ENCODE results near the gene KRTAP2-1.
"Not testable (repeated sequence)": the region's sequence is repeated elsewhere in the genome, so short reads cannot be mapped to it uniquely, and the experiment has no call there.

Gene KRTAP2-1

GRCh38 chr17:41001795-41002194, 45.3 kb downstream of the KRTAP2-1 start:
- no peak overlapping the region for H3K9ac ChIP-seq (ENCODE audit: low read length)
- no peak overlapping the region for H3K27ac ChIP-seq (ENCODE audit: low read length)
- H3K9me3 ChIP-seq (ENCODE audit: insufficient read depth, low read length): no peaks in the 10 kb centered on the region
- H3K27me3 ChIP-seq (ENCODE audit: low read depth, low read length): peaks cover 48% of the 10 kb centered on the region
- no peaks in the 10 kb centered on the region for H3K36me3 ChIP-seq (replicated peaks; ENCODE audit: low read depth, low read length)
- TF ChIP-seq EZH2phosphoT487 (IDR thresholded peaks at IDR 0.05; ENCODE audit: low read depth) (no peak), CTCF (IDR thresholded peaks at IDR 0.05; ENCODE audit: low read depth, low read length) (no peak)
- no peak overlapping the region for H2AFZ ChIP-seq (ENCODE audit: low read depth, low read length)
- no peaks in the 10 kb centered on the region for H3K79me2 ChIP-seq (ENCODE audit: low read length)
- H3K4me1 ChIP-seq (ENCODE audit: low read length): no peaks in the 10 kb centered on the region
- H3K4me3 ChIP-seq (ENCODE audit: low read length): no peak overlapping the region
- no peaks in the 10 kb centered on the region for H4K20me1 ChIP-seq (ENCODE audit: insufficient read depth, low read length)
- H3K4me2 ChIP-seq (ENCODE audit: low read length): no peak overlapping the region

- H4K20me1 ChIP-seq (ENCODE audit: insufficient read depth, low read length); H3K36me3 ChIP-seq (replicated peaks; ENCODE audit: low read depth, low read length); H3K27ac ChIP-seq (ENCODE audit: low read length); H3K9me3 ChIP-seq (ENCODE audit: insufficient read depth, low read length); H3K4me2 ChIP-seq (ENCODE audit: low read length); H3K4me3 ChIP-seq (ENCODE audit: low read length); H2AFZ ChIP-seq (ENCODE audit: low read depth, low read length); H3K79me2 ChIP-seq (ENCODE audit: low read length); H3K4me1 ChIP-seq (ENCODE audit: low read length); H3K9ac ChIP-seq (ENCODE audit: low read length): not testable (repeated sequence)
- H3K27me3 ChIP-seq (ENCODE audit: low read depth, low read length): peaks cover 46% of the 10 kb centered on the region
Measured at GRCh38 chr17:40999563-40999962, 47.6 kb downstream of the KRTAP2-1 start, which contains the start of gene KRTAP3-2. TSS of gene KRTAP3-2 (minus strand) at chr17:40999906. CDS start at chr17:40999853, 53 bp downstream.

- Histone ChIP-seq H3K4me2 (ENCODE audit: low read length) (no peak overlapping the region), H3K36me3 (replicated peaks; ENCODE audit: low read depth, low read length) (no peaks in the 10 kb centered on the region), H3K4me1 (ENCODE audit: low read length) (no peaks in the 10 kb centered on the region), H3K79me2 (ENCODE audit: low read length) (no peaks in the 10 kb centered on the region), H2AFZ (ENCODE audit: low read depth, low read length) (no peak overlapping the region), H3K4me3 (ENCODE audit: low read length) (no peak overlapping the region), H4K20me1 (ENCODE audit: insufficient read depth, low read length) (no peaks in the 10 kb centered on the region), H3K9ac (ENCODE audit: low read length) (no peak overlapping the region), H3K9me3 (ENCODE audit: insufficient read depth, low read length) (no peaks in the 10 kb centered on the region), H3K27me3 (ENCODE audit: low read depth, low read length) (peaks cover 36% of the 10 kb centered on the region), H3K27ac (ENCODE audit: low read length) (no peak overlapping the region)
- TF ChIP-seq EZH2phosphoT487 (IDR thresholded peaks at IDR 0.05; ENCODE audit: low read depth) (no peak), CTCF (IDR thresholded peaks at IDR 0.05; ENCODE audit: low read depth, low read length) (no peak)
Measured at GRCh38 chr17:40997361-40997760, 49.8 kb downstream of the KRTAP2-1 start.

- Histone ChIP-seq H3K9me3 (ENCODE audit: insufficient read depth, low read length) (no peaks in the 10 kb centered on the region), H3K4me2 (ENCODE audit: low read length) (no peak overlapping the region), H4K20me1 (ENCODE audit: insufficient read depth, low read length) (no peaks in the 10 kb centered on the region), H3K27ac (ENCODE audit: low read length) (no peak overlapping the region), H3K4me1 (ENCODE audit: low read length) (no peaks in the 10 kb centered on the region), H3K27me3 (ENCODE audit: low read depth, low read length) (peaks cover 36% of the 10 kb centered on the region), H3K79me2 (ENCODE audit: low read length) (no peaks in the 10 kb centered on the region), H2AFZ (ENCODE audit: low read depth, low read length) (no peak overlapping the region), H3K4me3 (ENCODE audit: low read length) (no peak overlapping the region), H3K9ac (ENCODE audit: low read length) (no peak overlapping the region), H3K36me3 (replicated peaks; ENCODE audit: low read depth, low read length) (no peaks in the 10 kb centered on the region)
- no peak for TF ChIP-seq CTCF (IDR thresholded peaks at IDR 0.05; ENCODE audit: low read depth, low read length)
- TF ChIP-seq EZH2phosphoT487 (IDR thresholded peaks at IDR 0.05; ENCODE audit: low read depth): no peak
Measured at GRCh38 chr17:40996829-40997228, 50.3 kb downstream of the KRTAP2-1 start.

All from OCI-LY3 (cell line).